Stimulated activated naive CD8-positive, alpha-beta T cell treated with anti-CD3 and anti-CD28 coated beads, Interleukin-15, Interleukin-2, amounts not matched to agents 100 U/mL and 50 U/mL, for 24 hours (primary cell): ENCODE data around the gene UBE2I.
A peak's percentile ranks its signal among the peaks of the same experiment; 100 is the strongest.

Source experiments
- ATAC-seq: fragments of 150-1000 bp; cut with Tn5 transposase; one replicate; pipeline ENCODE4 v1.10.0; 2021
- DNase-seq: peaks from one replicate; pipeline ENCODE4 v3.0.0; 2021

Gene UBE2I

GRCh38 chr16:1330931-1331711 lies 21.7 kb downstream of the UBE2I start:
- ATAC-seq (no peak), DNase-seq (no peak)

GRCh38 chr16:1331712-1332617 lies 22.5 kb downstream of the UBE2I start:
- DNase-seq = peak; percentile 50
- ATAC-seq = peak; percentile 23

- no peak for DNase-seq
- no peak for ATAC-seq
These were observed 23.2 kb downstream of the UBE2I start for GRCh38 chr16:1332618-1333148.

- peak; percentile 71 for DNase-seq
- peak; percentile 58 for ATAC-seq
These were observed 23.8 kb downstream of the UBE2I start, which contains the start of gene BAIAP3 for GRCh38 chr16:1333149-1333812. BAIAP3 (plus strand) TSS chr16:1333645; CDS start chr16:1338550, 4,905 bp downstream.

GRCh38 chr16:1333854-1334700 lies 24.6 kb downstream of the UBE2I start:
- DNase-seq (no peak), ATAC-seq (no peak)

- no peak for DNase-seq
- ATAC-seq = no peak
These were observed 25.3 kb downstream of the UBE2I start for GRCh38 chr16:1334739-1335138.

- DNase-seq (no peak), ATAC-seq (no peak)
These were observed 26.0 kb downstream of the UBE2I start for GRCh38 chr16:1335211-1335971.

GRCh38 chr16:1335996-1336395 lies 26.6 kb downstream of the UBE2I start:
- ATAC-seq (no peak), DNase-seq (no peak)

- no peak for ATAC-seq
- DNase-seq = no peak
These were observed 27.2 kb downstream of the UBE2I start for GRCh38 chr16:1336619-1337018.

GRCh38 chr16:1337486-1337885 lies 28.1 kb downstream of the UBE2I start:
- DNase-seq (no peak), ATAC-seq (no peak)

GRCh38 chr16:1338119-1338730 lies 28.8 kb downstream of the UBE2I start:
- ATAC-seq = no peak
- DNase-seq = peak; percentile 59

GRCh38 chr16:1338855-1339675 lies 29.6 kb downstream of the UBE2I start:
- ATAC-seq (no peak), DNase-seq (no peak)

- ATAC-seq (no peak), DNase-seq (no peak)
These were observed 31.5 kb downstream of the UBE2I start for GRCh38 chr16:1340730-1341494.

- ATAC-seq (no peak), DNase-seq (no peak)
These were observed 32.3 kb downstream of the UBE2I start for GRCh38 chr16:1341495-1342420.

- peak; percentile 90 for DNase-seq
- ATAC-seq = peak; percentile 84
These were observed 33.3 kb downstream of the UBE2I start for GRCh38 chr16:1342526-1343427.
